ENCODE measurements around the gene SPATA20.

SPATA20 gene

GRCh38 chr17:50535407-50535806 lies 11.6 kb upstream of the SPATA20 start:
- WGBS (ENCODE audit: extremely low coverage, insufficient coverage, insufficient read length), result no CpG with 5 or more reads among the region's 7 CpGs
- H2AFZ ChIP-seq (ENCODE audit: insufficient read depth, low read length, poor library complexity), result no peak overlapping the region
- no peak overlapping the region for H3K18ac ChIP-seq (ENCODE audit: low read length)

GRCh38 chr17:50536683-50537646 lies 10.0 kb upstream of the SPATA20 start:
- Histone ChIP-seq H3K4me3 (ENCODE audit: low read depth, low read length) (no peak overlapping the region), H2AFZ (ENCODE audit: insufficient read depth, low read length, poor library complexity) (no peak overlapping the region), H3K4me1 (ENCODE audit: control insufficient read depth in 1 of 2, insufficient read depth in 2 of 2, low read length in 2 of 2) (peaks cover 35 to 39% of the 10 kb centered on the region in 2 experiments), H4K91ac (ENCODE audit: low read depth, low read length) (no peak overlapping the region), H4K12ac (ENCODE audit: low read depth, low read length) (no peak overlapping the region), H3K18ac (ENCODE audit: low read length) (no peak overlapping the region), H3K79me1 (ENCODE audit: low read length) (peaks cover 28% of the 10 kb centered on the region), H3K79me2 (ENCODE audit: control insufficient read depth, insufficient read depth, low read length, poor library complexity) (peaks cover 6% of the 10 kb centered on the region), H3K9ac (ENCODE audit: low read length) (no peak overlapping the region), H3K4me2 (ENCODE audit: low read length) (no peak overlapping the region), H3K27ac (ENCODE audit: low read depth, low read length) (no peak overlapping the region), H3K14ac (ENCODE audit: low read length) (no peak overlapping the region), H2BK120ac (ENCODE audit: insufficient read depth, low read length, poor library complexity) (no peak overlapping the region), H2BK5ac (ENCODE audit: low read depth, low read length, poor library complexity) (no peak overlapping the region), H3K27me3 (ENCODE audit: insufficient read depth, low read length) (no peaks in the 10 kb centered on the region), H4K8ac (ENCODE audit: low read depth, low read length) (no peak overlapping the region), H2AK5ac (ENCODE audit: low read length) (no peak overlapping the region), H3K23ac (ENCODE audit: low read length) (no peak overlapping the region), H3K4ac (ENCODE audit: low read depth, low read length) (no peak overlapping the region), H2BK12ac (ENCODE audit: low read length) (no peak overlapping the region), H3K9me3 (ENCODE audit: insufficient read depth, low read depth, low read length) (no peaks in the 10 kb centered on the region), H3K36me3 (ENCODE audit: control insufficient read depth in 1 of 2, insufficient read depth in 2 of 2, low read length in 2 of 2) (peaks cover 40 to 42% of the 10 kb centered on the region in 2 experiments)
- no peak for DNase-seq
- WGBS (ENCODE audit: extremely low coverage, insufficient coverage, insufficient read length), result no CpG with 5 or more reads among the region's 45 CpGs

More at GRCh38 chr17:50535407-50535806, 11.6 kb upstream of the SPATA20 start:
- H3K27me3 ChIP-seq (ENCODE audit: insufficient read depth, low read length), result no peaks in the 10 kb centered on the region
- no peak overlapping the region for H3K4me3 ChIP-seq (ENCODE audit: low read depth, low read length)
- no peak overlapping the region for H2AK5ac ChIP-seq (ENCODE audit: low read length)
- peaks cover 5% of the 10 kb centered on the region for H3K79me2 ChIP-seq (ENCODE audit: control insufficient read depth, insufficient read depth, low read length, poor library complexity)
- H3K36me3 ChIP-seq (ENCODE audit: control insufficient read depth in 1 of 2, insufficient read depth in 2 of 2, low read length in 2 of 2), result peaks cover 32 to 39% of the 10 kb centered on the region in 2 experiments
- no peak overlapping the region for H4K91ac ChIP-seq (ENCODE audit: low read depth, low read length)
- no peak overlapping the region for H2BK5ac ChIP-seq (ENCODE audit: low read depth, low read length, poor library complexity)
- no peak overlapping the region for H3K27ac ChIP-seq (ENCODE audit: low read depth, low read length)
- no peak overlapping the region for H2BK120ac ChIP-seq (ENCODE audit: insufficient read depth, low read length, poor library complexity)
- H3K4ac ChIP-seq (ENCODE audit: low read depth, low read length), result no peak overlapping the region
- no peak overlapping the region for H3K9ac ChIP-seq (ENCODE audit: low read length)
- H3K4me1 ChIP-seq (ENCODE audit: control insufficient read depth in 1 of 2, insufficient read depth in 2 of 2, low read length in 2 of 2), result peaks cover 35 to 38% of the 10 kb centered on the region in 2 experiments
- no peak overlapping the region for H2BK12ac ChIP-seq (ENCODE audit: low read length)
- no peak overlapping the region for H4K8ac ChIP-seq (ENCODE audit: low read depth, low read length)
- no peak overlapping the region for H3K23ac ChIP-seq (ENCODE audit: low read length)
- no peak overlapping the region for H4K12ac ChIP-seq (ENCODE audit: low read depth, low read length)
- no peaks in the 10 kb centered on the region for H3K9me3 ChIP-seq (ENCODE audit: insufficient read depth, low read depth, low read length)
- no peak overlapping the region for H3K4me2 ChIP-seq (ENCODE audit: low read length)
- H3K14ac ChIP-seq (ENCODE audit: low read length), result no peak overlapping the region
- H3K79me1 ChIP-seq (ENCODE audit: low read length), result peaks cover 22% of the 10 kb centered on the region
- DNase-seq, result no peak

- Histone ChIP-seq H3K27me3 (ENCODE audit: insufficient read depth, low read length) (no peaks in the 10 kb centered on the region), H2BK12ac (ENCODE audit: low read length) (no peak overlapping the region), H3K9me3 (ENCODE audit: insufficient read depth, low read depth, low read length) (no peaks in the 10 kb centered on the region), H4K12ac (ENCODE audit: low read depth, low read length) (no peak overlapping the region), H3K9ac (ENCODE audit: low read length) (no peak overlapping the region), H3K27ac (ENCODE audit: low read depth, low read length) (no peak overlapping the region), H3K4me2 (ENCODE audit: low read length) (no peak overlapping the region), H3K14ac (ENCODE audit: low read length) (no peak overlapping the region), H2BK120ac (ENCODE audit: insufficient read depth, low read length, poor library complexity) (no peak overlapping the region), H3K79me1 (ENCODE audit: low read length) (peaks cover 22% of the 10 kb centered on the region), H2BK5ac (ENCODE audit: low read depth, low read length, poor library complexity) (no peak overlapping the region), H3K4ac (ENCODE audit: low read depth, low read length) (no peak overlapping the region), H3K4me1 (ENCODE audit: control insufficient read depth in 1 of 2, insufficient read depth in 2 of 2, low read length in 2 of 2) (peaks cover 37% of the 10 kb centered on the region in 2 experiments), H3K23ac (ENCODE audit: low read length) (no peak overlapping the region), H3K79me2 (ENCODE audit: control insufficient read depth, insufficient read depth, low read length, poor library complexity) (peaks cover 3% of the 10 kb centered on the region), H3K4me3 (ENCODE audit: low read depth, low read length) (no peak overlapping the region), H4K91ac (ENCODE audit: low read depth, low read length) (no peak overlapping the region), H3K18ac (ENCODE audit: low read length) (no peak overlapping the region), H4K8ac (ENCODE audit: low read depth, low read length) (no peak overlapping the region), H2AFZ (ENCODE audit: insufficient read depth, low read length, poor library complexity) (no peak overlapping the region), H2AK5ac (ENCODE audit: low read length) (no peak overlapping the region), H3K36me3 (ENCODE audit: control insufficient read depth in 1 of 2, insufficient read depth in 2 of 2, low read length in 2 of 2) (peaks cover 40 to 42% of the 10 kb centered on the region in 2 experiments)
- no peak for DNase-seq
- no CpG with 5 or more reads among the region's 20 CpGs for WGBS (ENCODE audit: extremely low coverage, insufficient coverage, insufficient read length)
Measured at GRCh38 chr17:50537721-50538548, 9.0 kb upstream of the SPATA20 start.

DNA sequence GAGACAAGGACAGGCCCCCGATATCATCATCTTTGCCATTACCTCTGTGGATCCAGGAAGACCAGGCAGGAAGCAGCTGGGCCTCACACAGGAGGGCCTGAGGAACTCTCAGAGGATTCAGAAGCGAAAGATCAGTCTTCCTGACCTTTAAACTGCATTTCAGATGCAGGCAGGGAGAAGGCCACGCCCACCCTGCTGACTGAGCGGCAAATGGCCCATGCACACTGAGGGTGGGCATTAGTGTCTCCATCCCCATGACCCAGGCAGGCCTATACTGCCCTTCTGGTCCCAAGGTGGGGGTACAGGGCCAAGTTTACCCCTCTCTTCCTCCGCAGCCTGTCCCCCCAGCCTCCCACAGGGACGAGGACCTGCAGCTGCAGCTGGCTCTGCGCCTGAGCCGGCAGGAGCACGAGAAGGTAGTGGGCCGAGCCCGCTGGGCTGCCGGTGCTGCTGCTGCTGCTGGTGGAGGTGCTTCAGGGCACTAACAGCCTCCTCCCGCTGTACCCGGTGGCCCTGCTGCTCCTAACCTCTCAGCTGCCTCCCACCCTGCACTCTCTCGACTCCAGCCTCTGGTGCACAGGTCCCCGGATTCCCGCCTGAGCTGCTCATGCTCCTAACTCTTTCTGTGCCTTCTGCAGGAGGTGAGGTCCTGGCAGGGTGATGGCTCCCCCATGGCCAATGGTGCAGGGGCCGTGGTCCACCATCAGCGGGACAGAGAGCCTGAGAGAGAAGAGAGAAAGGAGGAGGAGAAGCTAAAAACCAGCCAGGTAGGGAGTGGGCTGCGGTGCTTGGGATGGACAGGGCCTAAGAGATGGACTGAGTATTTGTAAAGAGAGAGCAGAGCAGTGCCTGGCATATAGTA lies 8.2 kb upstream of the SPATA20 start:
- Histone ChIP-seq H4K12ac (ENCODE audit: low read depth, low read length) (no peak overlapping the region), H3K4ac (ENCODE audit: low read depth, low read length) (no peak overlapping the region), H4K8ac (ENCODE audit: low read depth, low read length) (no peak overlapping the region), H4K91ac (ENCODE audit: low read depth, low read length) (no peak overlapping the region), H3K4me1 (ENCODE audit: control insufficient read depth in 1 of 2, insufficient read depth in 2 of 2, low read length in 2 of 2) (peaks cover 33 to 34% of the 10 kb centered on the region in 2 experiments), H3K9ac (ENCODE audit: low read length) (no peak overlapping the region), H3K9me3 (ENCODE audit: insufficient read depth, low read depth, low read length) (no peaks in the 10 kb centered on the region), H3K79me1 (ENCODE audit: low read length) (peaks cover 19% of the 10 kb centered on the region), H2BK120ac (ENCODE audit: insufficient read depth, low read length, poor library complexity) (no peak overlapping the region), H3K14ac (ENCODE audit: low read length) (no peak overlapping the region), H2AFZ (ENCODE audit: insufficient read depth, low read length, poor library complexity) (no peak overlapping the region), H3K23ac (ENCODE audit: low read length) (no peak overlapping the region), H2BK5ac (ENCODE audit: low read depth, low read length, poor library complexity) (no peak overlapping the region), H3K4me2 (ENCODE audit: low read length) (no peak overlapping the region), H3K4me3 (ENCODE audit: low read depth, low read length) (no peak overlapping the region), H2BK12ac (ENCODE audit: low read length) (no peak overlapping the region), H3K18ac (ENCODE audit: low read length) (no peak overlapping the region), H2AK5ac (ENCODE audit: low read length) (no peak overlapping the region), H3K79me2 (ENCODE audit: control insufficient read depth, insufficient read depth, low read length, poor library complexity) (peaks cover 2% of the 10 kb centered on the region), H3K27ac (ENCODE audit: low read depth, low read length) (no peak overlapping the region), H3K36me3 (ENCODE audit: control insufficient read depth in 1 of 2, insufficient read depth in 2 of 2, low read length in 2 of 2) (peaks cover 40 to 42% of the 10 kb centered on the region in 2 experiments), H3K27me3 (ENCODE audit: insufficient read depth, low read length) (no peaks in the 10 kb centered on the region)
- WGBS (ENCODE audit: extremely low coverage, insufficient coverage, insufficient read length), result no CpG with 5 or more reads among the region's 20 CpGs
- peak; percentile 33 to 36 for DNase-seq

Measured in trophoblast cell (in vitro differentiated cells and primary cell).